Measurements from ENCODE around the gene RAP2A. TPM values are rescaled to one million over a fixed set of nuclear protein-coding genes. Genes with fewer than 3 reads are reported as not detected.

Gene RAP2A
- total and polyA plus RNA-seq, 10 of the 15 experiments (the other 5 are each of a cell fraction or from before 2014, with no cell fraction given): 3.5 to 35.1 (median 14.9) TPM

DNA sequence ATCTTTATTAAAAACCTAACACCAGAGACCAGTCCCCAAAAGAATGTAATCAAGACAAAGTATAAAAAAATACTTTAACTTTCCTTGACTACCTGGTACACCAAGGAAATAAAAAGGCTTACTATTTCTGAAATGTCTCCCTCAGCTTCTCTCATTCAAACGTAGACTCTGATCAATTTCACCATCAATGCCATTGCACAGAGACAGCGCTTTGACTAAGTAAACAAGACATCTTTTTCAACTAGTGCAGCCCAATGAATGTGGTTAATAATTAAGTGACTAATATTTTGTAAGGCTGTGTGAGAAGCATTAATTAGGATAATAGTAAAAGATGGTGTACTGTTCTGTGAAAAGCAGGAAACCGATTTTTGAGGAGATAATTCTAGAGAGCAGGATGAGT is 7.3 kb upstream of the RAP2A start:
- in situ Hi-C loops (cut with MboI) (loop anchor here (25.0 kb wide), 2 partner anchors 1136 to 1739 kb away; partner anchors contain the start of gene DNAJC3), intact Hi-C loops (cut with micrococcal nuclease; ENCODE audit: unreplicated experiment) (no loop called here)
- Histone ChIP-seq H3K4me1 (ENCODE audit: control insufficient read depth, insufficient read depth, low read length) (no peaks in the 10 kb centered on the region), H3K4me3 (no peak overlapping the region), H3K9me3 (replicated peaks; ENCODE audit: control insufficient read depth, insufficient read depth, low read length) (no peaks in the 10 kb centered on the region), H4K20me1 (ENCODE audit: control insufficient read depth, insufficient read depth) (no peaks in the 10 kb centered on the region), H3K9ac (ENCODE audit: control insufficient read depth, insufficient read depth, low read length) (no peak overlapping the region), H3K36me3 (ENCODE audit: control insufficient read depth in 2 of 2, insufficient read depth in 2 of 2, low read length in 1 of 2) (no peaks in the 10 kb centered on the region), H3K79me2 (ENCODE audit: control insufficient read depth, insufficient read depth, low read length) (no peaks in the 10 kb centered on the region; the same call in none of the 2 replicates), H3K27ac (ENCODE audit: control insufficient read depth, insufficient read depth) (no peak overlapping the region), H3K27me3 (replicated peaks in 1 of 2; ENCODE audit: control insufficient read depth in 2 of 2, insufficient read depth in 2 of 2, low read length in 1 of 2) (no peaks in the 10 kb centered on the region), H3K4me2 (ENCODE audit: control insufficient read depth, insufficient read depth) (no peak overlapping the region), H2AFZ (ENCODE audit: control insufficient read depth, low read depth, low read length) (no peak overlapping the region)
- WGBS (ENCODE audit: insufficient coverage, insufficient replicate concordance, low lambda C conversion rate, missing lambda C conversion rate): 79% methylated on average over 3 of the region's 3 CpGs
- ATAC-seq: no peak
- RAD21 ChIA-PET (ENCODE audit: unreplicated experiment): no interaction called here
- SMC1A ChIA-PET (ENCODE audit: uncharacterized antibody, unreplicated experiment): interaction anchor here (1.1 to 1.6 kb wide), 2 partner anchors 32 to 41 kb away, joined by 3 to 4 read pairs; no protein-coding TSS in a partner anchor
- no TSS peak for BruUV-seq (replicated peaks)
- DNase-seq (ENCODE audit: low read depth, low spot score): no peak
- no peak for TF ChIP-seq IRF4 (IDR thresholded peaks at IDR 0.05; ENCODE audit: low read depth, low read length)
- CTCF ChIA-PET: interaction anchor here (1.4 kb wide), 1 partner anchor 317 kb away, joined by 3 read pairs; no protein-coding TSS in a partner anchor
- POLR2A ChIA-PET: no interaction called here
- no peak for FAIRE-seq

DNA sequence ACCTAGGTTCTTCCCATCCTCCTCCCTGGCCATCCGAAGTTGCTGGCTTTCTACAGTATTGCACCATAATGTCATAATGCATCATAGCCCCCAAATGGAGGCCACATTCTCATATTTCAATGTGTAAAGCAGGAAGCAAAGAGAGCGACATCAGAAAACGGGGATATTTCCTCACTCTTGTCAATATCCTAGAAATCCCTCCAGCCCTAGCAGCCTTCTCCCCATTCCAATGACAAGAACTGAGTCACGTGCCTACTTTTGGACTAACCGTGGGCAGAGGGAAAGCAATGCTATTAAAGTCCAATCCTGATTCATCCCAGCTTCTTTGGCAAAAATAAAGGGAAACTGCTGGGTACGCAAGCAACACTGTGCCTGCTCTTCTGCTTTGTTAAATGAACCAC is 4.3 kb upstream of the RAP2A start:
- H2AFZ ChIP-seq (ENCODE audit: control insufficient read depth, low read depth, low read length): no peak overlapping the region
- peaks cover 4% of the 10 kb centered on the region for H3K79me2 ChIP-seq (ENCODE audit: control insufficient read depth, insufficient read depth, low read length)
- ChIA-PET CTCF (no interaction called here), POLR2A (no interaction called here), SMC1A (ENCODE audit: uncharacterized antibody, unreplicated experiment) (interaction anchor here (1.2 to 12.0 kb wide), 2 partner anchors 24 to 28 kb away, joined by 3 to 165 read pairs; no protein-coding TSS in a partner anchor), RAD21 (ENCODE audit: unreplicated experiment) (no interaction called here)
- in situ Hi-C loops (cut with MboI) (loop anchor here (25.0 kb wide), 2 partner anchors 1133 to 1742 kb away; partner anchors contain the start of gene DNAJC3), intact Hi-C loops (cut with micrococcal nuclease; ENCODE audit: unreplicated experiment) (loop anchor here (5.0 to 10.0 kb wide), 3 partner anchors 317 to 1752 kb away; partner anchors contain the start of gene DNAJC3)
- no peaks in the 10 kb centered on the region for H3K36me3 ChIP-seq (ENCODE audit: control insufficient read depth in 2 of 2, insufficient read depth in 2 of 2, low read length in 1 of 2)
- no peak overlapping the region for H3K4me2 ChIP-seq (ENCODE audit: control insufficient read depth, insufficient read depth)
- WGBS (ENCODE audit: insufficient coverage, insufficient replicate concordance, low lambda C conversion rate, missing lambda C conversion rate): 99% methylated on average over 6 of the region's 6 CpGs
- DNase-seq (ENCODE audit: low read depth, low spot score) (no peak), FAIRE-seq (no peak), ATAC-seq (no peak)
- H3K4me3 ChIP-seq: peak overlapping the region; percentile 14; the same call in 1 of the 2 replicates
- no peaks in the 10 kb centered on the region for H3K9me3 ChIP-seq (replicated peaks; ENCODE audit: control insufficient read depth, insufficient read depth, low read length)
- H3K27ac ChIP-seq (ENCODE audit: control insufficient read depth, insufficient read depth): no peak overlapping the region
- no peak overlapping the region for H3K9ac ChIP-seq (ENCODE audit: control insufficient read depth, insufficient read depth, low read length)
- H4K20me1 ChIP-seq (ENCODE audit: control insufficient read depth, insufficient read depth): no peaks in the 10 kb centered on the region
- H3K4me1 ChIP-seq (ENCODE audit: control insufficient read depth, insufficient read depth, low read length): no peaks in the 10 kb centered on the region
- no peaks in the 10 kb centered on the region for H3K27me3 ChIP-seq (replicated peaks in 1 of 2; ENCODE audit: control insufficient read depth in 2 of 2, insufficient read depth in 2 of 2, low read length in 1 of 2)
- BruUV-seq (replicated peaks): no TSS peak
- no peak for TF ChIP-seq RAD21 (IDR thresholded peaks at IDR 0.05; ENCODE audit: insufficient read depth, low read depth, low read length)
- TF ChIP-seq, protein P1, sequence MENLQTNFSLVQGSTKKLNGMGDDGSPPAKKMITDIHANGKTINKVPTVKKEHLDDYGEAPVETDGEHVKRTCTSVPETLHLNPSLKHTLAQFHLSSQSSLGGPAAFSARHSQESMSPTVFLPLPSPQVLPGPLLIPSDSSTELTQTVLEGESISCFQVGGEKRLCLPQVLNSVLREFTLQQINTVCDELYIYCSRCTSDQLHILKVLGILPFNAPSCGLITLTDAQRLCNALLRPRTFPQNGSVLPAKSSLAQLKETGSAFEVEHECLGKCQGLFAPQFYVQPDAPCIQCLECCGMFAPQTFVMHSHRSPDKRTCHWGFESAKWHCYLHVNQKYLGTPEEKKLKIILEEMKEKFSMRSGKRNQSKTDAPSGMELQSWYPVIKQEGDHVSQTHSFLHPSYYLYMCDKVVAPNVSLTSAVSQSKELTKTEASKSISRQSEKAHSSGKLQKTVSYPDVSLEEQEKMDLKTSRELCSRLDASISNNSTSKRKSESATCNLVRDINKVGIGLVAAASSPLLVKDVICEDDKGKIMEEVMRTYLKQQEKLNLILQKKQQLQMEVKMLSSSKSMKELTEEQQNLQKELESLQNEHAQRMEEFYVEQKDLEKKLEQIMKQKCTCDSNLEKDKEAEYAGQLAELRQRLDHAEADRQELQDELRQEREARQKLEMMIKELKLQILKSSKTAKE (IDR thresholded peaks at IDR 0.05; ENCODE audit: low read depth, poor library complexity, severe bottlenecking): no peak
- no peak for TF ChIP-seq GATAD2B (conservative IDR thresholded peaks at IDR 0.05; ENCODE audit: low read depth)
- TF ChIP-seq TCF7 (IDR thresholded peaks at IDR 0.05; ENCODE audit: borderline replicate concordance): no peak
- no peak for TF ChIP-seq POU2F2 (IDR thresholded peaks at IDR 0.05; ENCODE audit: borderline replicate concordance, low read depth, low read length)
- TF ChIP-seq, protein P2, sequence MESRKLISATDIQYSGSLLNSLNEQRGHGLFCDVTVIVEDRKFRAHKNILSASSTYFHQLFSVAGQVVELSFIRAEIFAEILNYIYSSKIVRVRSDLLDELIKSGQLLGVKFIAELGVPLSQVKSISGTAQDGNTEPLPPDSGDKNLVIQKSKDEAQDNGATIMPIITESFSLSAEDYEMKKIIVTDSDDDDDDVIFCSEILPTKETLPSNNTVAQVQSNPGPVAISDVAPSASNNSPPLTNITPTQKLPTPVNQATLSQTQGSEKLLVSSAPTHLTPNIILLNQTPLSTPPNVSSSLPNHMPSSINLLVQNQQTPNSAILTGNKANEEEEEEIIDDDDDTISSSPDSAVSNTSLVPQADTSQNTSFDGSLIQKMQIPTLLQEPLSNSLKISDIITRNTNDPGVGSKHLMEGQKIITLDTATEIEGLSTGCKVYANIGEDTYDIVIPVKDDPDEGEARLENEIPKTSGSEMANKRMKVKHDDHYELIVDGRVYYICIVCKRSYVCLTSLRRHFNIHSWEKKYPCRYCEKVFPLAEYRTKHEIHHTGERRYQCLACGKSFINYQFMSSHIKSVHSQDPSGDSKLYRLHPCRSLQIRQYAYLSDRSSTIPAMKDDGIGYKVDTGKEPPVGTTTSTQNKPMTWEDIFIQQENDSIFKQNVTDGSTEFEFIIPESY (IDR thresholded peaks at IDR 0.05): no peak
- no peak for TF ChIP-seq NRF1 (conservative IDR thresholded peaks at IDR 0.05; ENCODE audit: low read depth, low read length)
- no peak for TF ChIP-seq SMC3 (IDR thresholded peaks at IDR 0.05; ENCODE audit: borderline replicate concordance, low read length)
- TF ChIP-seq POLR2AphosphoS2 (IDR thresholded peaks at IDR 0.05; ENCODE audit: low read depth, low read length): no peak
- TF ChIP-seq MTA3 (IDR thresholded peaks at IDR 0.05; ENCODE audit: borderline replicate concordance, low read length): no peak
- TF ChIP-seq ZNF622 (IDR thresholded peaks at IDR 0.05): no peak
- TF ChIP-seq, protein P3, sequence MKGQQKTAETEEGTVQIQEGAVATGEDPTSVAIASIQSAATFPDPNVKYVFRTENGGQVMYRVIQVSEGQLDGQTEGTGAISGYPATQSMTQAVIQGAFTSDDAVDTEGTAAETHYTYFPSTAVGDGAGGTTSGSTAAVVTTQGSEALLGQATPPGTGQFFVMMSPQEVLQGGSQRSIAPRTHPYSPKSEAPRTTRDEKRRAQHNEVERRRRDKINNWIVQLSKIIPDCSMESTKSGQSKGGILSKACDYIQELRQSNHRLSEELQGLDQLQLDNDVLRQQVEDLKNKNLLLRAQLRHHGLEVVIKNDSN (IDR thresholded peaks at IDR 0.05; ENCODE audit: borderline replicate concordance, extremely low read length, insufficient read depth, low read depth, low read length): no peak
